GM21737 (cell line): ENCODE data around the gene AOC2.

Experiments
- ATAC-seq: cut with Tn5 transposase; IDR thresholded peaks from one replicate; pipeline ENCODE4 v1.9.1; 2021; ENCODE audit warnings: mild to moderate bottlenecking, moderate library complexity; ENCODE audit not compliant: unreplicated experiment

Gene AOC2, protein sequence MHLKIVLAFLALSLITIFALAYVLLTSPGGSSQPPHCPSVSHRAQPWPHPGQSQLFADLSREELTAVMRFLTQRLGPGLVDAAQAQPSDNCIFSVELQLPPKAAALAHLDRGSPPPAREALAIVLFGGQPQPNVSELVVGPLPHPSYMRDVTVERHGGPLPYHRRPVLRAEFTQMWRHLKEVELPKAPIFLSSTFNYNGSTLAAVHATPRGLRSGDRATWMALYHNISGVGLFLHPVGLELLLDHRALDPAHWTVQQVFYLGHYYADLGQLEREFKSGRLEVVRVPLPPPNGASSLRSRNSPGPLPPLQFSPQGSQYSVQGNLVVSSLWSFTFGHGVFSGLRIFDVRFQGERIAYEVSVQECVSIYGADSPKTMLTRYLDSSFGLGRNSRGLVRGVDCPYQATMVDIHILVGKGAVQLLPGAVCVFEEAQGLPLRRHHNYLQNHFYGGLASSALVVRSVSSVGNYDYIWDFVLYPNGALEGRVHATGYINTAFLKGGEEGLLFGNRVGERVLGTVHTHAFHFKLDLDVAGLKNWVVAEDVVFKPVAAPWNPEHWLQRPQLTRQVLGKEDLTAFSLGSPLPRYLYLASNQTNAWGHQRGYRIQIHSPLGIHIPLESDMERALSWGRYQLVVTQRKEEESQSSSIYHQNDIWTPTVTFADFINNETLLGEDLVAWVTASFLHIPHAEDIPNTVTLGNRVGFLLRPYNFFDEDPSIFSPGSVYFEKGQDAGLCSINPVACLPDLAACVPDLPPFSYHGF

GRCh38 chr17:42844271-42844670 lies at the start of gene AOC2:
Gene AOC2 (plus strand): TSS chr17:42844580. CDS start chr17:42844627, 47 bp downstream.
- no peak for ATAC-seq

- ATAC-seq = no peak
These were observed 49.3 kb upstream of the AOC2 start for GRCh38 chr17:42795061-42795460.

DNA sequence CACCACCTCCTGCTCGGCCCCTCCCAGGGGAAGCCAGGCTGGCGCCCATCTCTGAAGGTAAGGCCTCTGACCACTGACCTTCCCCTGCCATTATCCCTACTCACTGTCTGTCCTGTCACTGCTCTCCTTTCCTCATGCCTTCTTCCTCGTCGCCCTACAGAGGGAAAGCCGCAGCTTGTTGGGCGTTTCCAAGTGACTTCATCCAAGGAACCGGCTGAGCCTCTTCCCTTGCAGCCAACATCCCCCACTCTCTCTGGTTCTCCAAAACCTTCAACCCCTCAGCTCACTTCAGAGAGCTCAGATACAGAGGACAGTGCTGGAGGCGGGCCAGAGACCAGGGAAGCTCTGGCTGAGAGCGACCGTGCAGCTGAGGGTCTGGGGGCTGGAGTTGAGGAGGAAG lies 48.9 kb upstream of the AOC2 start:
- no peak for ATAC-seq

DNA sequence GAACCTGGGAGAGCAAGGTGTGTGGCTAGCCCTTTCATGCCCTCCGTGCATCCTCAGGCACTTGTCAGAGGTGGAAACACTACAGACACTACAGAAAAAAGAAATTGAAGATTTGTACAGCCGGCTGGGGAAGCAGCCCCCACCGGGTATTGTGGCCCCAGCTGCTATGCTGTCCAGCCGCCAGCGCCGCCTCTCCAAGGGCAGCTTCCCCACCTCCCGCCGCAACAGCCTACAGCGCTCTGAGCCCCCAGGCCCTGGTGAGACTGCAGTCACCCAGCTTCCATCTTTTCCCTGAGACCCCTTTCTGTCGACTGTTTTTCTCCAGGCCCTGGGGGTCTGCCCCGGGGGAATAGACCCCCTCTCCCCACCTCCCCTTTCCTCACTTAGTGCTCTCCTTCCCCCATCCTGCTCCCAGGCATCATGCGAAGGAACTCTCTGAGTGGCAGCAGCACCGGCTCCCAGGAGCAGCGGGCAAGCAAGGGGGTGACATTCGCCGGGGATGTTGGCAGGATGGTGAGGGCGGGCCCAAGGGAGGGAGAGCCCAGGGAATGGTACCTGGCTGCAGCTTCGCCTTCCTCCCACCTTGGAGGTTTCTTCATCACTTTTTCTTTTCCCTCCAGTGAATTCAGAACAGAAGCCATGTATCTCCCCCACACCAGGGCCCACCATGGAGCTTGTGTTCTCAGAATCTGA lies 48.2 kb upstream of the AOC2 start:
- no peak for ATAC-seq

GRCh38 chr17:42797067-42798007 lies 47.0 kb upstream of the AOC2 start:
- no peak for ATAC-seq

- no peak for ATAC-seq
These were observed 46.4 kb upstream of the AOC2 start for GRCh38 chr17:42798011-42798382.

DNA sequence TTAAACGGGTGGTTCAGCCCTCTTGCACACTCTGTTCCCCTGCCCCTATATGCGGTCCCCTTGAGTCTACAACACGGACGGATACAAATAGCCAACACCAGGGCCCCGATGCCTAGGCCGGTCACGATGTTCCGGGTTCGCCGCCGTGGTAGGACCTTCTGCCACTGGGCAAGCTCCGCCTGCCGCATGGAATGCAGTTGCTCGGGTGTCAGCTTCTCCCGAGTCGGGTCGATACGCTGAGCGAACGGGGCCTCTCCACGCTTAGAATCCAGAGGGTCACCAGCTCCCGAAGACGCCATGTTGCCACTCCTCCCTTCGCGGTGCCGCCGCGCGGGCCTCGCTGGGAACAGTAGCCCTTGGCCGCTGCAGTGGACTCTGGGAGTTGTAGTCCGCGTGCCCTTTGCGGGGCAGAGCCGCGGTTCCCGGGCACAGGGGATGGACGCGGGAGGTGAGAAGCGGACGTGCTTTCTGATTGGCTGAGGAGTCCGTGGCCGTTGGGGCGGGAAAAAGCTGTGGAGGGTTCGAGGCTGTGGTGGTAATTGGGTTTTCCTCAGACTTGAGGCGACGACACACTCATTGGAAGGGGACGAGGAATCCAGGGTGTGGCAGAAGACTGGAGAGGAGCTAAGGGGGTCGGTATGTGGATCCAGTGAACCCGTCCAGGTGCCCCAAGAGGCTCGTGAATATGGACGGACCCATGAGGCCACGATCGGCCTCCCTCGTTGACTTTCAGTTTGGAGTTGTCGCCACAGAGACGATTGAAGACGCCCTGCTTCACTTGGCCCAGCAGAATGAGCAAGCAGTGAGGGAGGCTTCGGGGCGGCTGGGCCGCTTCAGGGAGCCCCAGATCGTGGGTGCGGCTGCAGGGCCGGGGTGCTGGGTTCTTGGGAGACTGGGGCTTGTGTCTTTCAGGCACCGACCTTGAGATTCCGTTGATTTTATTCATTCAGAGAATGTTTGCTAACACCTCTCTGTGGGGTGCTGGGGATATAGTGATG lies 45.7 kb upstream of the AOC2 start, which contains the start of the genes CNTD1 and COA3:
TSS of gene CNTD1 (plus strand) at position 479 of the 998 bp plus-strand sequence. CDS start at position 686, 207 bp downstream.
TSS of gene COA3 (minus strand) at position 322 of the 998 bp plus-strand sequence. CDS start at position 299, 23 bp downstream.
- ATAC-seq = peak; percentile 83

- ATAC-seq = no peak
These were observed 41.1 kb upstream of the AOC2 start for GRCh38 chr17:42803074-42803883.

DNA sequence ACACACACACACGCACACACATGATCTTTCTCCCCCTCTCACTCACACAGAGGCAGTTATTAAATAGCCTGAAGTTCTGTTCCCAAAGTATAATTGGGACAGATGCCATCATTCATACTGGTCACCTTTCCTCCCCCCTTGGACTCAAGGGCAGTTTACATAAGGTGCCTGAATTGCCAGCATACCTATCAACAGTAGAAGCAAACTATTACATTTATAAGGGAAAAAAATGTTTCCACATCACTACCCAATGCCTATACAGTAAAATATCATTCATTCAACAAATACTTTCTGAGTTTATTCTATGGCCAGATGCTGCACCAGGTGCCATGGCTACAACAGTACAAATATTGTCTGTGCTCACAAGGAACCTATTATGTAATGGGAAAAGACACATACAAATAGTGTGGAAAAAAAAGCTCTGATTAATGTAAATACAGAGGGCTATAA lies 39.4 kb upstream of the AOC2 start:
- no peak for ATAC-seq

- ATAC-seq = no peak
These were observed 38.1 kb upstream of the AOC2 start for GRCh38 chr17:42806249-42806648.

- ATAC-seq = no peak
These were observed 35.1 kb upstream of the AOC2 start for GRCh38 chr17:42809250-42809649.

- no peak for ATAC-seq
These were observed 29.6 kb upstream of the AOC2 start for GRCh38 chr17:42814633-42815399.

DNA sequence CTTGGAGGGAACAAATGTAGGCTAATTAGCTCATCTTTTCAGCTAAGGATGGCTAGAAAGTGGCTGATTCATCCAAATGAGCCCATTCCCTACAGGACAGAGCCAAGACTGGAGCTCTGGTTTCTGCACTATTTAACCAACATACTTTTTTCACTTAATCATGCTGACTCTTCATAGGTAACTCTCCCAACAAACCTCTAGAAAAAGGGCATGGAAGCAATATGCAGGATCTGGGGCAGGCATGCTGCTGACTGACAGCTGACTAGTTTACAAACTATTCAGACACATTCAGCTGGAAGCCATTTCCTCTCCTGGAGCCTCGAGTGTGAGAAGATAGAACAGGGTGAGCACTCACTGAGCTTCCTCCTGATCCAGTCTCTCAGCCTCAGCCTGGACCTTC lies 26.5 kb upstream of the AOC2 start:
- no peak for ATAC-seq

DNA sequence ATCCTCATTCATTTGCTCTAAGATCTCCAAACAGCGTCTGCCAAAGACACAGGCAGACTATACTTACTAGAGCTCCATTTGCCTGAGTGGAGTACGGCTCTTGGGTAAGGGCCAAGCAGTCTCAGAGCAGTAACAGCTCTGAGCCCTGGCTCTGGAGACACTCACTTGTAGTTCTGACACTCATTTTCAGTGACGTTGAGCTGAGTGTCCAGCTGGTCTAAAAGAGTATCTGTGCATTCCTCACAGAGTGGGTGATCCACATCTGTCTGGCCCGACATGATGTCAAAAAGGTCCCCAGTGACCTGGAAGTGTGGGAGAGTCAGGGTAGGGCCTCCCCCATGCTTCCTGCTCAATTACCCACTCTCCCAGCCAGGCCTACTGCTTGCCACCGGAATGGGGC lies 26.0 kb upstream of the AOC2 start:
- ATAC-seq = no peak

DNA sequence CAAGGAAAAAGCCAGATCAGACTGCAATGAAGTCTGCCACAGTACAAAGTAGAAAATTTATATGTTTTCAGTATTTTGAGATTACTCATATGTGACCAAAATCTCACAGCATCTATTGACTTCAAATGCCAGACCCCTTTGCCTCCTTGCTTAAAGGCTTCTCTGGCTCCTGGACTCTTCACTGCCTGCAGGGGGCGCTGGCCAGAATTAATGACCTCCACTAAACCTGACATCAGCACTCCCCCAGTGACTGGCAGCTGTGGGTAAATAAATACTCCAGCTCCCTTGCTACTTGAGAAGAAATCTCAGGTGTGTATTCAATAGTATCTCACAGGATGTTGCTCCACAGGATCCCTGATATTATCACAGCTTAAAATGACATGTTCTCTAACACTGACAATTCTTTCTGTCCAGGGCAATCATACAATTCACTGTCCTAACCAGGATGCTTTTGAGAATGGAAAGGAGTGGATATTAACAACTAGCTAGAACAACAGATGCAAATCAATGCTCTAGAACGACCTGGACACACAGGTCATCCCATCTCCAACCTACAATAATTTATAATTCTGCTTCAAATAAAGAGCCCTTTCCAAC lies 24.3 kb upstream of the AOC2 start:
- ATAC-seq = no peak

DNA sequence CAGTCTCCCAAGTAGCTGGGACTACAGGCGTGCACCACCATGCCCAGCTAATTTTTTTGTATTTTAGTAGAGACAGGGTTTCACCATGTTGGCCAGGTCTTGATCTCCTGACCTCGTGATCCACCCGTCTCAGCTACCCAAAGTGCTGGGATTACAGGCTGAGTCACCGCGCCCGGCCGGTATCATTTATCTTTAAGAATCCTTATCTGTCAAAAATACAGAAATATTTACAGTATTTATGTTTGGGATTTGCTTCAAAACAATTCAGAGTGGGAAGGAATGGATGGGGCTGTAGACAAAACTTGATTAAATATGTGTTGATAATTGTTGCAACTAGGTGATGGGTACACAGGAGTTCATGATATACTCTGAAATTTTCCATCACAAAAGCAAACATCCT lies 23.2 kb upstream of the AOC2 start:
- ATAC-seq = no peak

- no peak for ATAC-seq
These were observed 16.9 kb upstream of the AOC2 start for GRCh38 chr17:42827472-42827871.
